Stimulated activated CD8-positive, alpha-beta memory T cell treated with anti-CD3 and anti-CD28 coated beads, Interleukin-4, amount 100 ng/mL, for 1 hour (primary cell): ENCODE data around the gene NETO1.

ENCODE experiments used
- DNase-seq, 2 donors: peaks; one replicate each; pipeline ENCODE4 v3.0.0-alpha.2; 2020; ENCODE audit warnings: low read depth in 2 of 2, low spot score in 1 of 2

NETO1 gene, protein sequence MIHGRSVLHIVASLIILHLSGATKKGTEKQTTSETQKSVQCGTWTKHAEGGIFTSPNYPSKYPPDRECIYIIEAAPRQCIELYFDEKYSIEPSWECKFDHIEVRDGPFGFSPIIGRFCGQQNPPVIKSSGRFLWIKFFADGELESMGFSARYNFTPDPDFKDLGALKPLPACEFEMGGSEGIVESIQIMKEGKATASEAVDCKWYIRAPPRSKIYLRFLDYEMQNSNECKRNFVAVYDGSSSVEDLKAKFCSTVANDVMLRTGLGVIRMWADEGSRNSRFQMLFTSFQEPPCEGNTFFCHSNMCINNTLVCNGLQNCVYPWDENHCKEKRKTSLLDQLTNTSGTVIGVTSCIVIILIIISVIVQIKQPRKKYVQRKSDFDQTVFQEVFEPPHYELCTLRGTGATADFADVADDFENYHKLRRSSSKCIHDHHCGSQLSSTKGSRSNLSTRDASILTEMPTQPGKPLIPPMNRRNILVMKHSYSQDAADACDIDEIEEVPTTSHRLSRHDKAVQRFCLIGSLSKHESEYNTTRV

DNA sequence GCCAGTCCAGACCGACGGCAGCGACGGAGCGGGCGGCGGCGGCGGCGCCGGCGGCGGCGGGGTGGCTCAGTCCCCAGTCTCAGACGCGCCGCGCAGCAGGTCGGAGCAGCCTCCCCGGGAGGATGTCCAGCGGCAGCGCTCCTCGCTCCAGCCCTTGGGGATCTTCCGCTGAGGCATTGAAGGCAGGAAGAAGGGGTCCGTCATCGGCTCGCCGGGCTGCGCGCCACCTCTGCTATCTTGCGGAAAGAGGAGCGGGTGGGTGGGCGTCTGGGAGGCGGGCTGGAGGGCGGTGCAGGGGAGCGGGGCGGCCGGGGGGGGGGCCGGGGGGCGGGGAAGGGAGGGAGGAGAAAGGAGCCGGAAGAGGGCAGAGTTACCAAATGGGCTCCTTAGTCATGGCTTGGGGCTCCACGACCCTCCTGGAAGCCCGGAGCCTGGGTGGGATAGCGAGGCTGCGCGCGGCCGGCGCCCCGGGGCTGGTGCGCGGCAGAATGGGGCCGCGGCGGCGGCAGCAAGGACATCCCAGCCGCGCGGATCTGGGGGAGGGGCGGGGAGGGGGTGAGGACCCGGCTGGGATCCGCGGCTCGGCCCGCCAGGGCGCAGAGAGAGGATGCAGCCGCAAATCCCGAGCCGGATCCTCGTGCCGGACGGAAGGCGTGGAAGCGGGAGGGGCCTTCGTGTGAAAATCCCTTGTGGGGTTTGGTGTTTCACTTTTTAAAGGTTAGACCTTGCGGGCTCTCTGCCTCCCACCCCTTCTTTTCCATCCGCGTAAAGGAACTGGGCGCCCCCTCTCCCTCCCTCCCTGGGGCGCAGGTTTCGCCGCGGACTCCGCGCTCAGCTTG, at the start of gene NETO1:
Gene NETO1, minus strand, starts transcription at position 242 of the 839 bp plus-strand sequence. CDS start 696 bp downstream, outside the sequence.
- no peak for DNase-seq

DNA sequence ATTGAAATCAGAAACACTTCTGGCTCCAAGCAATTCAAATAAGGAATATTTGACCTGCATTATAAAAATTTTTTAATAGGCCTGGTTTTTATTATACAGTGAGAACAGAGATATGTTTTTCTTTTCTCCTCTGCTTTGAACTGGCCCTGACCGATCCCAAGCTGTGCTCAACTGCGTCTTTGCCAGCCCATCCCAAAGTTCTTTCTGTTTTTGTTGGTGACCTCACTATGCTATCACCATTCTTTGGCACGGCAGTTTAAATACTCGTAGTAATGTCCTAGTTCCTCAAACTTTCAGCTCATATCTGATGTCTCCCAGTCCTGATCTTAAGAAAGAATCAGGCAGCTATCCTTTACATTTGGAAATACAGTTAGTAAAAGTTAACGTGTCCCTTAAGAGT, 42.3 kb upstream of the NETO1 start:
- no peak for DNase-seq

GRCh38 chr18:72908181-72908580, 40.4 kb upstream of the NETO1 start:
- DNase-seq: no peak

DNA sequence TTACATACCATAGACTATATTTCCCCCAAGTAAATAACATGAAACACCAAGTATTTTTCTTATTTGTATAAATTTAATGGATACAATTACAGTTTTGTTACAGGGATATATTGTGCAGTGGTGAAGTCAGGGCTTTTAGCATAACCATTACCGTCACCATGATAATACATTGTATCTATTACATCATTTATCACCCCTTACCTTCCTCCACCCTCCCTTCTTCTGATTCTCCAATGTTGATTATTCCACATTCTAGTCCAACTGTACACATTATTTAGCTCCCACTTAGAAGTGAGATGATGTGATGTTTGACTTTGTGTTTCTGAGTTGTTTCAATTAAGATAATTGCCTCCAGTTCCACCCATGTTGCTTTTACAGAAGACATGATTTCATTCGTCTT, 35.2 kb upstream of the NETO1 start:
- DNase-seq: no peak

GRCh38 chr18:72899338-72899737, 31.6 kb upstream of the NETO1 start:
- DNase-seq: no peak

DNA sequence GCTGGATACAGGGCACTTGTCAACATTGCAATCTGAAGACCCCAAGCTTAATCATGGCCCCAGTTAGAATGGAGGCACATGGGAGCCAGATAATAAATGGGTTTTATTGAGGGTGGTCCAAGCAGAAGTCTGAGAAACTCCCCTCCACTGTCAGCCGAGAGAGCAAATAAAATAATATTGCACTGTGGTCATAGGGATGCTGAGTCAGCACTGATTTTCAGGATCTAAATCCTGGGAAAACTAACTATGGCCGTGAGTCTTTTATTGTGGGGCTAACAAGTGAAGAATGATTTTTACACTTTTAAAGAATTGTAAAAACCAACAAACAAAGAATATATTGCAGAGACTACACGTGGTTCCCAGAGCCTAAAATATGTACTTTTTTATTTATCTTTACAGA, 31.1 kb upstream of the NETO1 start:
- no peak for DNase-seq

GRCh38 chr18:72895548-72895947, 27.8 kb upstream of the NETO1 start:
- no peak for DNase-seq

DNA sequence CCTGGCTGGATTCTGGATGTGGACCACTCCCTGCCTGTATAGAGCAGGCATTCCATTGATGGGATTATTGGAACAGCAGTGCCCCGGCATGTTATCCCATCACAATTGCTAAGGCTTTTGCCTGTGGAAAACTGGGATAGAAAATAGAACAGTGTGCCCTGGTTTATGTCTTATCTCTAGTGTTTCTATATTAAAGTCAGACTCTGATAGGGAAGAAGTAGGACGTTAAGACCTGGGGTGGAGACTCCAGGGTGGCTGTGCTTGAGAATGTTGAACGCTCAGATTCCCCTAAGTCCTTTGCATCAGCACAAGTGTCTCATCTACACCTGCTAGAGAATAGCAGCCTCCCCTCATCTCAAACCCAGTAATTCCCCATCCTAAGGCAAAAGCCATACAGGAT, 10.8 kb upstream of the NETO1 start:
- no peak for DNase-seq

GRCh38 chr18:72878143-72878542, 10.4 kb upstream of the NETO1 start:
- DNase-seq: no peak

DNA sequence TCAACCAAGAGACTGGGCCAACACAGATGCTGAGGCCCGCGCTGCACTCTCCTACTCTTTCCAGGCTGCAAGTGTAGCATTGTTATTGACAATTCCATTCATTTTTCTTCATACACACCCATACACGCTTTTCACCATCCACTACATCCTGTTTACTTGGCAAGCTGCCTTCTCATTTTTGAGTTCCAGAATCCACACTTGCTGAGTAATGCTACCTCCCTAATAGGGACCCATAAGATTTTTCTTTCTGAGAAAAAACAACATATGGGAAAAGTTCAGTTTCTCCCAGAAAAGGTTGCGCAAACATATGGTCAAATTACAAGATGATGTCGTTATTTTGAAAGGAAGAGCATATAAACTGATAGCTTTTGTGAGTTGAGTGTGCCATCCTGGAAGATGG, 3.3 kb upstream of the NETO1 start:
- DNase-seq: no peak

GRCh38 chr18:72869226-72870185, 1.7 kb upstream of the NETO1 start:
- no peak for DNase-seq

DNA sequence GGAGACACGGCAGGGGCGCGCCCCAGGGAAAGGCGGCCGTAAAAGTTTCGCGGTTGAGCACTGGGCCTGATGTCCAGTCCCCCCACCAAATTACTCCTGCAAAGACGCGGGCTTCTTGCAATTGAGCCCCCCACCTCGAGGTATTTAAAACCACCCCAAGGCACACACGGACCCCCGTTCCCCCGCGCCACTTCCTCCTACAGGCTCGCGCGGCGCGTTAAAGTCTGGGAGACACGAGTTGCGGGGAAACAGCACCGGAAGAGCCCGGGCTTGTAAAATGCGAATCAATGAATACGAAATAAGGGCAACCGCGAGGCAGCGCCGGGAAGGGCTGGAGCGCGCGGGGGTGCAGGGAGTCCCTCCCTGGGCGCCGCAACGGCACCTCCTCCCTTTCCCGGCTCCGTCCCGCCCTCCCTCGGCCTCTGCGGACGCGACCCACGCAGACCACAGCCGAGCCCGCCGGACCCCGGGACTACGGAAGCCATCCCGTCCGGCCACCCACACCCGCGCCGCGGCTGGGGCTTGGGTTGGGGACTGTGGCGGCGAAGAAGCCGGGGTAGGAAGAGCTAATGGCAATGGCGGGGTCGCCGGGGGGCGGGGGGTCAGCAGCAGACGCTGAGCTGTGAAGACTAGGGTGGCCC, 918 bp upstream of the NETO1 start:
- no peak for DNase-seq

DNA sequence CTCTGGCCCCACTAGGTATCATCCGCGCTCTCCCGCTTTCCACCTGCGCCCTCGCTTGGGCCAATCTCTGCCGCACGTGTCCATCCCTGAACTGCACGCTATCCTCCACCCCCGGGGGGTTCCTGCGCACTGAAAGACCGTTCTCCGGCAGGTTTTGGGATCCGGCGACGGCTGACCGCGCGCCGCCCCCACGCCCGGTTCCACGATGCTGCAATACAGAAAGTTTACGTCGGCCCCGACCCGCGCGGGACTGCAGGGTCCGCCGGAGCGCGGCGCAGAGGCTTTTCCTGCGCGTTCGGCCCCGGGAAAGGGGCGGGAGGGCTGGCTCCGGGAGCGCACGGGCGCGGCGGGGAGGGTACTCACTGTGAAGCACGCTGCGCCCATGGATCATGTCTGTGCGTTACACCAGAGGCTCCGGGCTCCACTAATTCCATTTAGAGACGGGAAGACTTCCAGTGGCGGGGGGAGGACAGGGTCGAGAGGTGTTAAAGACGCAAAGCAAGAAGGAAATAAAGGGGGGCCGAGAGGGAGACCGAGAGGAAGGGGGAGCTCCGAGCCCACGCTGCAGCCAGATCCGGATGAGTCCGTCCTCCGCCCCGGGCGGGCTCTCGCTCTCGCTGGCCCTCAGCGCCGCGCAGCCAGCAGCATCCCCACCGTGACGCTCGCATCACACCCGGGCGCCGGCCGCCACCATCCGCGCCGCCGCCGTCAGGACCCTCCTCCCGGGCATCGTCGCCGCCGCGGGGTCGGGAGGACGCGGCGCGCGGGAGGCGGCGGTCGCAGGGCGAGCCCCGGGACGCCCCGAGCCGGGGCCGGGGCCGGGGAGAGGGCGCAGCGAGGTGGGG, 664 bp downstream of the NETO1 start:
- DNase-seq: no peak

- no peak for DNase-seq
These were observed 1.3 kb downstream of the NETO1 start for GRCh38 chr18:72866442-72866900.

DNA sequence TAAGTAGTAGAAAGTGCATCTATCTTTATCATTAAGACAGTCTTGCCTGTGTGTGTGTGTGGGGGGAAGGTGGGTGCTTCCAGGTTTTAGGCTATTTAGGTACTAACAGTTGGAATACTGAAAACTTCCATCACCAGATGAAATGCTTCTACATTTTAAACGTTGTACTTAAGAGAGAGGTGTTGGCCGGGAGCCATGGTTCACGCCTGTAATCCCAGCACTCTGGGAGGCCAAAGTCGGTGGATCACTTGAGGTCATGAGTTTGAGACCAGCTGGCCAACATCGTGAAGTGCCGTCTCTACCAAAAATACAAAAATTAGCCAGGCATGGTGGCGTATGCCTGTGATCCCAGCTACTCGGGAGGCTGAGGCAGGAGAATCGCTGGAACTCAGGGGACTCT, 4.0 kb downstream of the NETO1 start:
- no peak for DNase-seq

DNA sequence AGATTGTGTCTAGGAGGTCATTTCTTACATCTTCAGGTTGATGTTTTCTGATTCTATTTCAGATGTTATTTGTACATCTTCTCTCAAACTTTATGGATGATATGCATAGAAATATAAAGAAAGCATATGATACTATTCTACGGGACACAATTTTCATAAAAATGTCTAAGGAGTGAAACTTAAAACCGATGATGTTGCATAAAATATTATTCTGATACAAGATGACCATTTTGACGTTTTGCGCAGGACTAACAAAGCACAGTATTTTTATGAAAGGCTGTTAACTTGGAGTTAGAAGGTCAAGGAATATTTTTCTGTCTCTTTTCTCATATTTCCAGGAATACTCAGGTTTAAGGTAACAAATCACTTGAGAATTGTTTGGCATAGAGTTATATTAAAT, 8.7 kb downstream of the NETO1 start:
- no peak for DNase-seq

- DNase-seq: no peak
These were observed 18.1 kb downstream of the NETO1 start for GRCh38 chr18:72849671-72850070.

- no peak for DNase-seq
These were observed 19.1 kb downstream of the NETO1 start for GRCh38 chr18:72848503-72849237.

DNA sequence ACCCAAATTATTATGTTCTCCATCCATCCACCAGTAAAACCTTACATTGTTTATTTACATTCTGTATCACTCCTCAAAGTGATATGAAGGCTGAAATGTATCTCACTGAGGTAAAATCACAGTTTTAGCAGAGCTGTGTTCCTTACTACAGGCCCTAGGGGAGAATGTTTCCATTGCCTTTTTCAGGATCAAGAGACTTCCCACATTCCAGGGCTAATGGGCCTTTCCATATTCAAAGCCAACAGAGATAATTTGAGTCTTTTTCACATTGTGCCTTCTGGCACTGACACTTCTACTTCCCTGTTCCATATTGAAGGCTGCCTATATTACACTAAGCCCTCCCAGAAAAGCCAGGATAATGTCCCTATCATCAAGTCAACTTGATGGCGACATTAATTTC, 20.0 kb downstream of the NETO1 start:
- DNase-seq: no peak
